Mesendoderm (in vitro differentiated cells): ENCODE measurements around the gene ABHD4.

Experiments
- DNase-seq: peaks from one replicate; pipeline ENCODE4 v3.0.0; 2013
- H2AK5ac ChIP-seq: 2 replicates; pipeline ENCODE4 v1.6.1; 2013; ENCODE audit warnings: low read length, inconsistent platforms
- H2BK120ac ChIP-seq: 2 replicates; pipeline ENCODE4 v1.6.1; 2013; ENCODE audit warnings: low read depth, mild to moderate bottlenecking, low read length, moderate library complexity, mixed read lengths
- H2BK15ac ChIP-seq: replicated peaks from 2 replicates; pipeline ENCODE4 v1.6.1; 2013; ENCODE audit warnings: low read depth, mild to moderate bottlenecking, moderate library complexity
- H2BK5ac ChIP-seq: 2 replicates; pipeline ENCODE4 v1.6.1; 2013; ENCODE audit warnings: low read length, inconsistent platforms
- H3K18ac ChIP-seq: 2 replicates; pipeline ENCODE4 v1.6.1; 2013; ENCODE audit warnings: mild to moderate bottlenecking, low read length, mixed read lengths
- H3K23ac ChIP-seq: one replicate; pipeline ENCODE4 v1.6.1; 2013; ENCODE audit warnings: low read length
- H3K27ac ChIP-seq: 2 replicates; pipeline ENCODE4 v1.5.1; 2013; ENCODE audit warnings: low read depth, mild to moderate bottlenecking, inconsistent platforms, low read length, moderate library complexity
- H3K27me3 ChIP-seq: 2 replicates; pipeline ENCODE4 v1.6.1; 2013; ENCODE audit warnings: low read length, control low read depth, mild to moderate bottlenecking, inconsistent platforms; ENCODE audit not compliant: insufficient read depth, poor library complexity
- H3K36me3 ChIP-seq: 2 replicates; pipeline ENCODE4 v1.6.1; 2013; ENCODE audit warnings: low read length, inconsistent platforms; ENCODE audit not compliant: control insufficient read depth, insufficient read depth
- H3K4ac ChIP-seq: one replicate; pipeline ENCODE4 v1.6.1; 2013; ENCODE audit warnings: low read depth, mild to moderate bottlenecking, low read length, moderate library complexity
- H3K4me1 ChIP-seq: 2 replicates; pipeline ENCODE4 v1.6.1; 2013; ENCODE audit warnings: low read depth, low read length, inconsistent platforms; ENCODE audit not compliant: control insufficient read depth
- H3K4me2 ChIP-seq: 2 replicates; pipeline ENCODE4 v1.6.1; 2013; ENCODE audit warnings: low read length
- H3K4me3 ChIP-seq: 2 replicates; pipeline ENCODE4 v1.5.1; 2013; ENCODE audit warnings: mild to moderate bottlenecking, low read length
- H3K56ac ChIP-seq: one replicate; pipeline ENCODE4 v1.6.1; 2013; ENCODE audit warnings: low read length
- H3K79me1 ChIP-seq: 2 replicates; pipeline ENCODE4 v1.6.1; 2013; ENCODE audit warnings: low read length, inconsistent platforms
- H3K79me2 ChIP-seq: 2 replicates; pipeline ENCODE4 v1.6.1; 2013; ENCODE audit warnings: mild to moderate bottlenecking, low read length; ENCODE audit not compliant: control insufficient read depth, insufficient read depth
- H3K9ac ChIP-seq: 2 replicates; pipeline ENCODE4 v1.6.1; 2013; ENCODE audit warnings: low read length, inconsistent platforms
- H4K5ac ChIP-seq: one replicate; pipeline ENCODE4 v1.6.1; 2013; ENCODE audit warnings: low read length
- H4K8ac ChIP-seq: one replicate; pipeline ENCODE4 v1.6.1; 2013; ENCODE audit warnings: low read depth, mild to moderate bottlenecking, control low read depth, low read length, moderate library complexity
- WGBS: extraction: QIAGEN DNeasy Blood & Tissue Kit; methylation state at CpG from one replicate; pipeline ENCODE4 v1.1.7; 2013; ENCODE audit warnings: low lambda C conversion rate, missing lambda C conversion rate; ENCODE audit not compliant: insufficient coverage; ENCODE audit errors: extremely low coverage; 5-methylcytosine and 5-hydroxymethylcytosine counted together

Gene ABHD4

GRCh38 chr14:22570132-22570949 is 27.8 kb upstream of the ABHD4 start:
- WGBS: no CpG with 5 or more reads among the region's 8 CpGs
- Histone ChIP-seq H3K79me2 (peaks cover 2% of the 10 kb centered on the region), H3K18ac (peak overlapping the region; percentile 90), H3K4ac (peak overlapping the region; percentile 9), H3K4me1 (no peaks in the 10 kb centered on the region), H4K5ac (no peak overlapping the region), H3K23ac (no peak overlapping the region), H3K79me1 (peaks cover 8% of the 10 kb centered on the region), H2BK15ac (no peak overlapping the region), H4K8ac (no peak overlapping the region), H2BK5ac (no peak overlapping the region), H3K36me3 (peaks cover 3% of the 10 kb centered on the region), H2BK120ac (no peak overlapping the region), H3K4me2 (no peak overlapping the region), H3K27me3 (no peaks in the 10 kb centered on the region), H3K56ac (peak overlapping the region; percentile 19), H3K9ac (peak overlapping the region; percentile 55), H3K27ac (no peak overlapping the region), H3K4me3 (no peak overlapping the region), H2AK5ac (no peak overlapping the region)
- peak; percentile 98 for DNase-seq

GRCh38 chr14:22572562-22573058 is 25.5 kb upstream of the ABHD4 start:
- Histone ChIP-seq H3K4me2 (no peak overlapping the region), H3K79me1 (peaks cover 12% of the 10 kb centered on the region), H3K4ac (no peak overlapping the region), H3K27ac (no peak overlapping the region), H3K18ac (no peak overlapping the region), H2BK120ac (no peak overlapping the region), H3K9ac (no peak overlapping the region), H2BK15ac (no peak overlapping the region), H3K27me3 (no peaks in the 10 kb centered on the region), H2BK5ac (no peak overlapping the region), H3K56ac (no peak overlapping the region), H4K8ac (no peak overlapping the region), H3K4me1 (no peaks in the 10 kb centered on the region), H3K4me3 (no peak overlapping the region), H4K5ac (no peak overlapping the region), H3K36me3 (peaks cover 3% of the 10 kb centered on the region), H3K23ac (no peak overlapping the region), H2AK5ac (no peak overlapping the region), H3K79me2 (peaks cover 8% of the 10 kb centered on the region)
- WGBS: no CpG with 5 or more reads among the region's 1 CpG
- peak; percentile 65 for DNase-seq

GRCh38 chr14:22573804-22574203 is 24.3 kb upstream of the ABHD4 start:
- Histone ChIP-seq H3K27ac (no peak overlapping the region), H3K4me2 (no peak overlapping the region), H4K8ac (no peak overlapping the region), H3K27me3 (no peaks in the 10 kb centered on the region), H2BK120ac (no peak overlapping the region), H3K4me1 (no peaks in the 10 kb centered on the region), H3K23ac (no peak overlapping the region), H4K5ac (no peak overlapping the region), H2AK5ac (no peak overlapping the region), H3K79me2 (peaks cover 10% of the 10 kb centered on the region), H3K36me3 (peaks cover 3% of the 10 kb centered on the region), H3K56ac (no peak overlapping the region), H2BK15ac (no peak overlapping the region), H3K9ac (no peak overlapping the region), H3K4me3 (no peak overlapping the region), H3K4ac (no peak overlapping the region), H2BK5ac (no peak overlapping the region), H3K79me1 (peaks cover 11% of the 10 kb centered on the region), H3K18ac (no peak overlapping the region)
- no peak for DNase-seq
- WGBS: no CpG with 5 or more reads among the region's 3 CpGs

- no peak overlapping the region for H4K5ac ChIP-seq
- no peak overlapping the region for H2BK120ac ChIP-seq
- no peaks in the 10 kb centered on the region for H3K27me3 ChIP-seq
- no peak overlapping the region for H3K23ac ChIP-seq
- peaks cover 14% of the 10 kb centered on the region for H3K79me1 ChIP-seq
- no peak overlapping the region for H2BK5ac ChIP-seq
- no peaks in the 10 kb centered on the region for H3K4me1 ChIP-seq
- H4K8ac ChIP-seq: no peak overlapping the region
- no peak overlapping the region for H3K9ac ChIP-seq
- no peak overlapping the region for H2AK5ac ChIP-seq
- H3K36me3 ChIP-seq: peaks cover 3% of the 10 kb centered on the region
- H3K4me2 ChIP-seq: no peak overlapping the region
- H3K79me2 ChIP-seq: peaks cover 14% of the 10 kb centered on the region
- DNase-seq: peak; percentile 77
- H3K56ac ChIP-seq: no peak overlapping the region
- no peak overlapping the region for H3K4ac ChIP-seq
- no peak overlapping the region for H2BK15ac ChIP-seq
- H3K27ac ChIP-seq: no peak overlapping the region
- H3K18ac ChIP-seq: no peak overlapping the region
- no peak overlapping the region for H3K4me3 ChIP-seq
- no CpG with 5 or more reads among the region's 6 CpGs for WGBS
These were observed 20.7 kb upstream of the ABHD4 start for GRCh38 chr14:22577334-22577908.

- H3K18ac ChIP-seq: no peak overlapping the region
- H4K8ac ChIP-seq: no peak overlapping the region
- H3K56ac ChIP-seq: no peak overlapping the region
- H3K4ac ChIP-seq: no peak overlapping the region
- WGBS: no CpG with 5 or more reads among the region's 2 CpGs
- no peaks in the 10 kb centered on the region for H3K4me1 ChIP-seq
- H2AK5ac ChIP-seq: no peak overlapping the region
- H3K9ac ChIP-seq: no peak overlapping the region
- H3K27ac ChIP-seq: no peak overlapping the region
- no peaks in the 10 kb centered on the region for H3K27me3 ChIP-seq
- no peak overlapping the region for H4K5ac ChIP-seq
- no peak overlapping the region for H2BK120ac ChIP-seq
- H3K4me2 ChIP-seq: no peak overlapping the region
- H3K79me1 ChIP-seq: peaks cover 19% of the 10 kb centered on the region
- H3K79me2 ChIP-seq: peaks cover 22% of the 10 kb centered on the region
- no peak overlapping the region for H2BK5ac ChIP-seq
- no peak overlapping the region for H2BK15ac ChIP-seq
- DNase-seq: peak; percentile 69
- no peak overlapping the region for H3K23ac ChIP-seq
- H3K4me3 ChIP-seq: no peak overlapping the region
- peaks cover 1% of the 10 kb centered on the region for H3K36me3 ChIP-seq
These were observed 18.9 kb upstream of the ABHD4 start for GRCh38 chr14:22579236-22579635.
